ENCODE results near the gene ARL8A. TPM values are rescaled to one million over a fixed set of nuclear protein-coding genes. Genes with fewer than 3 reads are reported as not detected.

ARL8A gene
- 26.3 and 35.9 TPM in 2 replicates for total RNA-seq

DNA sequence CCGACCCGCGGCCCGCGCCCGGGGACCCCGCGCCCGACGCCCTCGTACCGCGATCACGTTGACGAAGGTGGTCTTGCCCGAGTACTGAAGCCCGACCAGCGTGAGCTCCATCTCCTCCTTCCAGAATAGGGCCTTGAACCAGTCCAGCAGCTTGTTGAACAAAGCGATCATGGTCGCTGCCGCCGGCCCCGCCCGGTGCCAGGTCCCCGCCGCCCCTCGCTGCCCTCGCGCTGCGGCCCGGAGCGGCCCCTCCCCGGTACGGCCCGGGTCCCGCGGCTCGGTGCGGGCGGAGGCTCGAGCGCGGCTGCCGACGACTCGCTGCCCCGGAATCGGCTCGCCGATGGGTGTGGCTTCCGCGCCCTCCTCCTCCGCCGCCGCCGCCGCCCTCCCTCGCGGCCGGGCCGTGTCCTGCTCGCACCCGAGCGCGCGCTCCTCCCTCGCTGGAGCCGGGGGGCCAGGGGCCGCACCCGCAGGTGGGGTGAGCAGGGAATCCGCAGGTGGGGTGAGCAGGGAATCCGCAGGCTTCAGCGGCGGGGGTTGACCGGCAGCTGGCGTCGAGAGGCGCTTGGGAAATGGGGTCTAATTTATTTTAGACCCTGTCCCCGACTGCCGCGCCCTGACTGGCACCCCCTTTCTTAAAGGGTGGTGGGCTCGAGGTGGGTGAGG, at the start of gene ARL8A:
TSS of gene ARL8A (minus strand) at position 336 of the 666 bp plus-strand sequence. CDS start at position 171, 165 bp downstream.

DNA sequence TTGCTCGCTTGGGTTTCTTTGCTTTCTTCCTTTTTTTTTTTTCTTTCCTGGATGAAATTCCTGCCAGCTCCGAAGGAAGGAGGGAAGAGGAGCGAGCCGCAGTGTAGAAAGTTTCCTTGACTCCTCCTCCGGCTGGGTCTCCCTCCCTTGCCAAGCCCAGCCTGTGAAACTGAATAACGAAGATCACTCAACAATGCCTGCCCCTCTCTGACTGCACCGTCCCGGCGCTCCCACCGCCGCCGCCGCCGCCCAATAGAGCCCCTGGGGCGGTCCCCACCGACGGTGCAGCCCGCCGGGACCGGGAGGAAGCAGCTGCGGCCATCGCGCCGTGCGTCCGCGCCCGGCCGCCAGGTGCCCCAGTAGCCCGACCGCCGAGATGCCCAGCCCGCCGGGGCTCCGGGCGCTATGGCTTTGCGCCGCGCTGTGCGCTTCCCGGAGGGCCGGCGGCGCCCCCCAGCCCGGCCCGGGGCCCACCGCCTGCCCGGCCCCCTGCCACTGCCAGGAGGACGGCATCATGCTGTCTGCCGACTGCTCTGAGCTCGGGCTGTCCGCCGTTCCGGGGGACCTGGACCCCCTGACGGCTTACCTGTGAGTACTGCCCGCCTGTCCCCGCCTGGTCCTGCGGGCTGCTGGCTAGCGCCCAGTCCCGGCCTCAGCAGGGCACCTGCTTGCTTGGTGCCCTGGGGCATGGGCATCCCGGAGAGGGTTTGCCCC, 49.2 kb upstream of the ARL8A start, which contains the start of gene LGR6:
TSS of gene LGR6 (plus strand) at position 186 of the 714 bp plus-strand sequence. CDS start at position 377, 191 bp downstream.

DNA sequence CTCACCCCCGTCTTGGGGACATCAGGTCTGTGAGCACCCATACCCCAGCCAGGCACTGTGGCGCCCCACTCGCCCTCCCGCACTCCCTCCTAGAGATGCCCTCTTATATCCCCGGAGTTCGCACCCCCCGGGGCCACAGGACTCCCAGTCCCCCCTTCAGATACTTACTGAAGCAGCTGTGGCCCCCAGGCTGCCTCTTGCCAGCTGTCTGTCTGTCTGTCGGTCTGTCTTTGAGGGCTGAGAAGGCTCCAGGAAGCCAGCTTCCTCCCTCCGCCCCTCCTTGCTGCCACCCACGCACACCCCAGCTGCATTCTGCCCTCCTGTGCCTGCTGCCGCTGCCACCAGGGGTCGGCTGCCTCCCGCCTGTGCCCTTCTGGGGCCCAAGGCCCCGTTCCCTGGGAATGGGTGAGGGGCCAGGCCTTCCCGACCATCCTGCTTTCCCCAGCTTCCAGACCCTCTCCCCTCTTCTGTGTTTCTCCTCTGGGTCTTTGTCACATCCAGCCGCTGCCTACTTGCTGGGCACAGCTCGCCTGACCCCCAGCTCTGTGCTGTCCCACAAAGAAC, 15.9 kb upstream of the ARL8A start, which contains the start of gene PTPN7:
TSS of gene PTPN7 (minus strand) at position 226 of the 564 bp plus-strand sequence. CDS start 1,200 bp downstream, outside the sequence.

GRCh38 chr1:202122639-202123335, 21.8 kb downstream of the ARL8A start, which contains the start of gene GPR37L1:
Gene GPR37L1, plus strand, starts transcription at chr1:202122917. Its CDS starts 47 bp downstream, at chr1:202122964.

Other genes starting within 250 kb of the ARL8A start
- 2.9 and 8.6 TPM in 2 replicates for gene LMOD1, start 198.2 kb downstream of the ARL8A start, total RNA-seq
- gene TIMM17A, start 189.2 kb downstream of the ARL8A start, total RNA-seq, result 27.7 and 53.1 TPM in 2 replicates
- gene RNPEP, start 162.1 kb downstream of the ARL8A start, total RNA-seq, result 51.1 and 72.5 TPM in 2 replicates
- gene ELF3, start 134.2 kb downstream of the ARL8A start, total RNA-seq, result under 0.01 TPM in 1 of 2 replicates, not detected in the other
- gene GPR37L1, start 21.8 kb downstream of the ARL8A start, total RNA-seq, result not detected in 2 replicates
- gene PTPN7, start 15.9 kb upstream of the ARL8A start, total RNA-seq, result not detected in 2 replicates
- not detected in 2 replicates for gene LGR6, start 49.1 kb upstream of the ARL8A start, total RNA-seq
- gene UBE2T, start 197.2 kb upstream of the ARL8A start, total RNA-seq, result 8.1 and 12.0 TPM in 2 replicates
- 5.1 and 25.1 TPM in 2 replicates for gene PPP1R12B, start 204.0 kb upstream of the ARL8A start, total RNA-seq